H1 (cell line): Measurements from ENCODE around the gene FASTKD1. TPM values are rescaled to one million over a fixed set of nuclear protein-coding genes. Genes with fewer than 3 reads are reported as not detected.
"Not testable (repeated sequence)": the region's sequence is repeated elsewhere in the genome, so short reads cannot be mapped to it uniquely, and the experiment has no call there.

Source experiments
- CTCF ChIA-PET: fragments of 300-600 bp; sonication (Branson Sonifier 250); formaldehyde crosslinking; loops from one replicate; lab custom pipeline; 2021; ENCODE audit not compliant: partially characterized antibody; lab: Charles Lee
- POLR2A ChIA-PET: fragments of 300-600 bp; sonication (Branson Sonifier 250); formaldehyde crosslinking; loops from one replicate; lab custom pipeline; 2021; ENCODE audit warnings: inconsistent platforms; ENCODE audit not compliant: partially characterized antibody; lab: Charles Lee
- DNase-seq, 2 experiments: peaks; one replicate each; pipeline versions ENCODE4 v3.0.0 to v3.0.0-alpha.2; 2010 to 2022; ENCODE audit warnings: low spot score in 2 of 2, low read depth in 1 of 2, mixed read lengths in 1 of 2
- FAIRE-seq: peaks from 2 replicates; lab custom pipeline; 2011; peaks lifted over from hg19 to GRCh38; lab: Jason Lieb, UNC
- H2AFZ ChIP-seq: 2 replicates; pipeline ENCODE4 v1.8.1; 2012; ENCODE audit warnings: low read length, inconsistent platforms
- H2AK5ac ChIP-seq: 2 replicates; pipeline ENCODE4 v1.6.1; 2013; ENCODE audit warnings: low read depth, low read length
- H2BK120ac ChIP-seq: replicated peaks from 2 replicates; pipeline ENCODE3; 2013; ENCODE audit warnings: low read depth, low read length, inconsistent platforms
- H2BK12ac ChIP-seq: 2 replicates; pipeline ENCODE4 v1.6.1; 2013; ENCODE audit warnings: low read depth, low read length
- H2BK15ac ChIP-seq: 2 replicates; pipeline ENCODE4 v1.6.1; 2013; ENCODE audit warnings: low read length
- H2BK20ac ChIP-seq: 2 replicates; pipeline ENCODE4 v1.6.1; 2013; ENCODE audit warnings: low read length
- H2BK5ac ChIP-seq: 2 replicates; pipeline ENCODE4 v1.6.1; 2013; ENCODE audit warnings: low read depth, low read length
- H3K14ac ChIP-seq: 2 replicates; pipeline ENCODE4 v1.6.1; 2013; ENCODE audit warnings: inconsistent platforms; ENCODE audit not compliant: insufficient read length
- H3K18ac ChIP-seq: 2 replicates; pipeline ENCODE4 v1.6.1; 2013; ENCODE audit warnings: low read length; ENCODE audit errors: extremely low read depth
- H3K23ac ChIP-seq: 2 replicates; pipeline ENCODE4 v1.6.1; 2013; ENCODE audit warnings: inconsistent platforms; ENCODE audit not compliant: insufficient read length
- H3K23me2 ChIP-seq: 2 replicates; pipeline ENCODE4 v1.6.1; 2013; ENCODE audit warnings: low read depth, low read length
- H3K27ac ChIP-seq: 2 replicates; pipeline ENCODE4 v1.6.1; 2011; ENCODE audit warnings: low read depth, low read length, inconsistent platforms
- H3K27me3 ChIP-seq, 4 experiments: replicated peaks in 1 of 4; 1 replicate in 1 of 4; 2 replicates in 3 of 4; pipeline versions ENCODE4 v1.6.1 to v1.8.1; 2011 to 2013; ENCODE audit warnings: low read length in 3 of 4, mild to moderate bottlenecking in 3 of 4, inconsistent platforms in 2 of 4, mixed read lengths in 2 of 4, moderate library complexity in 1 of 4; ENCODE audit not compliant: control insufficient read depth in 3 of 4, insufficient read depth in 3 of 4; ENCODE audit errors: extremely low read depth in 1 of 4
- H3K36me3 ChIP-seq, 4 experiments: 2 replicates each; pipeline versions ENCODE4 v1.6.1 to v1.8.1; 2011 to 2013; ENCODE audit warnings: mild to moderate bottlenecking in 4 of 4, low read length in 3 of 4, moderate library complexity in 2 of 4, control low read depth in 1 of 4, inconsistent platforms in 1 of 4; ENCODE audit not compliant: insufficient read depth in 4 of 4, control insufficient read depth in 2 of 4
- H3K4ac ChIP-seq: replicated peaks from 2 replicates; pipeline ENCODE3; 2013; ENCODE audit warnings: low read length, low read depth, mixed read lengths, inconsistent platforms; ENCODE audit not compliant: insufficient read length
- H3K4me1 ChIP-seq, 4 experiments: replicated peaks in 1 of 4; 1 replicate in 1 of 4; 2 replicates in 3 of 4; pipeline versions ENCODE4 v1.6.1 to v1.8.1; 2011 to 2013; ENCODE audit warnings: low read length in 3 of 4, inconsistent platforms in 2 of 4, mixed read lengths in 1 of 4; ENCODE audit not compliant: insufficient read depth in 4 of 4, control insufficient read depth in 3 of 4
- H3K4me2 ChIP-seq, 2 experiments: 2 replicates each; pipeline versions ENCODE4 v1.6.1 to v1.8.1; 2011 to 2013; ENCODE audit warnings: low read depth in 2 of 2, low read length in 2 of 2, control low read depth in 1 of 2, inconsistent platforms in 1 of 2, mild to moderate bottlenecking in 1 of 2; ENCODE audit not compliant: insufficient read depth in 1 of 2
- H3K4me3 ChIP-seq, 4 experiments: fragments of 200-600, 300-600 bp in 1 of 4; sonication (generic), shearing (Covaris generic), sonication (Bioruptor Twin) in 1 of 4; 2 replicates each; pipeline versions ENCODE4 v1.5.1 to v1.8.1; 2011 to 2016; ENCODE audit warnings: low read length in 4 of 4, low read depth in 3 of 4, control low read depth in 2 of 4, inconsistent platforms in 2 of 4, mild to moderate bottlenecking in 2 of 4, mixed read lengths in 1 of 4, moderate library complexity in 1 of 4; ENCODE audit not compliant: insufficient read depth in 2 of 4; ENCODE audit errors: extremely low read depth in 1 of 4
- H3K56ac ChIP-seq: replicated peaks from 2 replicates; pipeline ENCODE3; 2013; ENCODE audit warnings: low read depth, mild to moderate bottlenecking, mixed read lengths, low read length, inconsistent platforms; ENCODE audit not compliant: insufficient read length
- H3K79me1 ChIP-seq: 2 replicates; pipeline ENCODE4 v1.6.1; 2013; ENCODE audit warnings: low read depth, low read length, control low read depth
- H3K79me2 ChIP-seq, 2 experiments: 2 replicates each; pipeline versions ENCODE4 v1.6.1 to v1.8.1; 2012 to 2013; ENCODE audit warnings: low read length in 2 of 2, mild to moderate bottlenecking in 2 of 2, inconsistent platforms in 1 of 2; ENCODE audit not compliant: insufficient read depth in 2 of 2, control insufficient read depth in 1 of 2
- H3K9ac ChIP-seq, 4 experiments: replicated peaks in 1 of 4; 1 replicate in 1 of 4; 2 replicates in 3 of 4; pipeline versions ENCODE4 v1.6.1 to v1.8.1; 2011 to 2013; ENCODE audit warnings: low read depth in 3 of 4, low read length in 3 of 4, control low read depth in 2 of 4, mild to moderate bottlenecking in 2 of 4, moderate library complexity in 2 of 4, inconsistent platforms in 1 of 4; ENCODE audit errors: extremely low read depth in 1 of 4
- H3K9me3 ChIP-seq, 2 experiments: 2 replicates each; pipeline versions ENCODE4 v1.6.1 to v1.8.1; 2012 to 2013; ENCODE audit warnings: mild to moderate bottlenecking in 2 of 2, moderate library complexity in 2 of 2, control low read depth in 1 of 2, inconsistent platforms in 1 of 2, low read depth in 1 of 2, low read length in 1 of 2, mixed read lengths in 1 of 2; ENCODE audit not compliant: insufficient read depth in 2 of 2
- H4K20me1 ChIP-seq, 2 experiments: replicated peaks in 1 of 2; 2 replicates each; pipeline versions ENCODE3 to v1.8.1; 2011 to 2013; ENCODE audit warnings: inconsistent platforms in 2 of 2, low read length in 2 of 2, mild to moderate bottlenecking in 1 of 2; ENCODE audit not compliant: insufficient read depth in 2 of 2, control insufficient read depth in 1 of 2
- H4K5ac ChIP-seq: 2 replicates; pipeline ENCODE4 v1.6.1; 2013; ENCODE audit warnings: low read length, low read depth, mixed read lengths, inconsistent platforms; ENCODE audit not compliant: insufficient read length
- H4K8ac ChIP-seq: 2 replicates; pipeline ENCODE4 v1.8.0; 2013; ENCODE audit warnings: mild to moderate bottlenecking, moderate library complexity, low read length, inconsistent platforms; ENCODE audit not compliant: insufficient read depth; ENCODE audit errors: extremely low read depth
- H4K91ac ChIP-seq: replicated peaks from 2 replicates; pipeline ENCODE3; 2013; ENCODE audit warnings: low read length, mixed read lengths, inconsistent platforms; ENCODE audit not compliant: insufficient read length
- BACH1 ChIP-seq: IDR thresholded peaks from 2 replicates; pipeline ENCODE4 v1.6.1; 2012; ENCODE audit warnings: low read length, improper control_type of control experiment
- CBX8 ChIP-seq: fragments of 300-800, 300-1000 bp; sonication (generic); IDR thresholded peaks from 2 replicates; pipeline ENCODE4 v1.7.1; 2016; ENCODE audit warnings: low read depth, low read length, borderline replicate concordance
- JUND ChIP-seq: IDR thresholded peaks from 2 replicates; pipeline ENCODE4 v1.6.1; 2011; ENCODE audit warnings: mild to moderate bottlenecking, improper control_type of control experiment, low read length
- KDM4A ChIP-seq: IDR thresholded peaks from one replicate; pipeline ENCODE4 v1.7.1; 2012; ENCODE audit warnings: low read depth, mild to moderate bottlenecking, moderate library complexity, low read length, inconsistent platforms; ENCODE audit not compliant: severe bottlenecking
- TEAD4 ChIP-seq: IDR thresholded peaks from 2 replicates; pipeline ENCODE4 v1.6.1; 2012; ENCODE audit warnings: low read depth, low read length, inconsistent platforms, mixed read lengths
- WGBS, 2 experiments: shearing (Covaris generic) in 1 of 2; methylation state at CpG; one replicate each; pipeline versions ENCODE4 v1.1.6 to v1.1.7; 2013 to 2015; ENCODE audit warnings: low lambda C conversion rate in 2 of 2, mixed read lengths in 2 of 2, inconsistent platforms in 1 of 2, low coverage in 1 of 2, missing lambda C conversion rate in 1 of 2; ENCODE audit not compliant: insufficient replicate concordance in 2 of 2, insufficient coverage in 1 of 2, insufficient read length in 1 of 2; ENCODE audit errors: extremely low coverage in 1 of 2, missing lambda C conversion rate in 1 of 2; 5-methylcytosine and 5-hydroxymethylcytosine counted together
- polyA plus RNA-seq, 7 experiments: library from polyadenylated mRNA; depleted of rRNA in 3 of 7; stranded (reverse) in 5 of 7; unstranded in 2 of 7; fragments of >200 nt in 5 of 7; fragments of 200-250 nt in 2 of 7; gene quantifications; 1 replicate in 5 of 7; 2 replicates in 1 of 7; 4 replicates in 1 of 7; pipeline versions ENCODE4 v1.2.1 to v1.2.3, GENCODE V29; 2011 to 2013; ENCODE audit warnings: missing spikeins in 2 of 7, mixed read lengths in 2 of 7
- total RNA-seq: library from RNA; stranded (reverse); fragmentation: NEBNext Ultra II Directional; extraction: Animal tissue kit (Norgen Biotek cat#: 25700); gene quantifications from 2 replicates; pipeline ENCODE4 v1.2.1, GENCODE V29; 2021

The FASTKD1 gene
- total and polyA plus RNA-seq, 2 of the 8 experiments (the other 6 are each of a cell fraction or from before 2014, with no cell fraction given): 18.7 to 70.8 TPM

GRCh38 chr2:169598982-169599381 lies 25.3 kb upstream of the FASTKD1 start (continued):
- TF ChIP-seq BACH1 (no peak), CBX8 (no peak), KDM4A (no peak), TEAD4 (no peak), JUND (no peak)

DNA sequence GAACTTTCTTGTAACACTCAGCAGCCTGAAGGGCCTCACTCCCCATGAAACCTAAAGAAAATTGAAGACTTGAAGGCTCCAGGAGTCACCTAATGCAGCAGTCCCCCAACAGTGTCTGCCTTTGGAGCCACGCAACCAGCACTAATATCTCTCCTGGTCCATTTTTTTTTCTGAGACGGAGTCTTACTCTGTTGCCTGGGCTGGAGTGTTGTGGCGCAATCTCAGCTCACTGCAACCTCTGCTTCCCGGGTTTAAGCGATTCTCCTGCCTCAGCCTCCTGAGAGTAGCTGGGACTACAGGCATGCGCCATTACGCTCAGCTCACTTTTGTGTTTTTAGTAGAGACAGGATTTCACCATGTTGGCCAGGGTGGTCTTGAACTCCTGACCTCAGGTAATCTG lies 22.9 kb upstream of the FASTKD1 start:
- not testable (repeated sequence) for H2BK15ac ChIP-seq, H3K56ac ChIP-seq, DNase-seq, H2BK20ac ChIP-seq, H4K5ac ChIP-seq, H3K27me3 ChIP-seq, H2BK5ac ChIP-seq, H3K4me1 ChIP-seq, H2AFZ ChIP-seq, H2AK5ac ChIP-seq, H3K79me1 ChIP-seq, H3K9me3 ChIP-seq, H3K36me3 ChIP-seq, H3K4me3 ChIP-seq, H3K27ac ChIP-seq, H3K23me2 ChIP-seq, H2BK12ac ChIP-seq, H3K18ac ChIP-seq, H4K91ac ChIP-seq, H2BK120ac ChIP-seq, H4K8ac ChIP-seq, H4K20me1 ChIP-seq, H3K14ac ChIP-seq, H3K4ac ChIP-seq, H3K23ac ChIP-seq, H3K9ac ChIP-seq, H3K4me2 ChIP-seq, FAIRE-seq
- WGBS, 2 experiments: 89% methylated on average over 7 of the region's 7 CpGs; no CpG with 5 or more reads in 1 of the 2 experiments
- CTCF ChIA-PET: interaction anchor here (1.0 kb wide), 1 partner anchor 144 kb away, joined by 3 read pairs; no protein-coding TSS in a partner anchor
- H3K79me2 ChIP-seq: peaks cover 6 to 94% of the 10 kb centered on the region in 2 experiments
- POLR2A ChIA-PET: interaction anchor here (0.6 kb wide), 1 partner anchor 1075 kb away, joined by 3 read pairs; no protein-coding TSS in a partner anchor
